Measurements from ENCODE around the gene KCNIP3.

The KCNIP3 gene

DNA sequence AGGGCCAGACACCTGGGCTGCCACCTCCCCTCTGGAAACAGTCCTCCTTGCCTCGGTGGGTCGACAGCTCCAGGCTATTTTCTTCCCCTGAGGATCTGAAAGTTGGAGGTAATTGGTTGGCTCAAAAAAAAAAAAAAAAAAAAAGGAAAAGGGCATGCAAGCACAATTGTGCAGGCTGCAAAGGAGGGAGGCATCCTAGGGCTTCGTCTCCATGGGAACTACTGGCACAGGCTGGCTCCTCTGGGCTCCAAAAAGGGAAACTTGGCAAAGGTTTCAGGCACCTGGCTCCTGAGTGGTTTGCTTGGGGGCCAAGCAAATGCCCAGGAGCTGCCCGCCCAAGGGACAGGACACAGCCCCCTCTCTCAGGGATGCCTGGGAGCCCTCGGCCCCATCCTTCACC lies 1.1 kb upstream of the KCNIP3 start:
- no peak for DNase-seq (ENCODE audit: low read depth)

DNA sequence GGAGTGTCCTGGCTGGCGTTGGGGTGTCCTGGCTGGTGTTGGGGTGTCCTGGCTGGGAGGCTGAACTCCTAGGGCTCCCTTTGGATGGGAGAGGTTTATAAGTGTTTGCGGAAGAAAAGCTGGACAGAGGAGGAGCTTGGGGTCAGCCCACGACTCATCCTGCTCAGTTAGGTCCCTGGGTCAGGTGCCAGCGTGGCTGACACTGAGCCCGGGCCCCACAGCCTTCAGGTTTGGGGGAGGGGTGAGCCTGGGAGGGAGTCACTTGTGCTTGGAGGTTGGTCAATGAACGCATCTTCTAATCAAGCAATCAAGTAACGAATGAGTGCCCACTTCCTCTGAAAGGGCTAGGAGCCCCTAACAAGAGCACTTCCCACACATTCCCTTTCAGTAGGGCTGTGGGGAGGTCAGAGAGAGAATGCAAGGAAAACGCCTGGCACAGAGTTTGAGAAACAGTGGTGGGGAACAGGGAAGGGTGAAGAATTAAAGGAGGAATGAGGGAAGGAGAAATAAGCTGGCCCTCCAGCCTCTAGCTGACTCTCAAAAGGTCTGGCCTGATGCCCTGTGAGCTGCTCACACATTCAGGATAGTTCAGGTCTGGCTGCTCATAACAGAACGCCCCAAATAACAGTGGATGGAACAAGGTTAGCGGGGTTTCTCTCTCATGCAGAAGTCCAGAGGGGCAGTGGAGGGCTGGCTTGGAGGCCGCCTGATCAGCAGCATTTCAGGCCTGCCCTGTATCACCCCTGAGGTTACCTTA lies 670 bp downstream of the KCNIP3 start:
- DNase-seq (ENCODE audit: low read depth) = no peak

DNA sequence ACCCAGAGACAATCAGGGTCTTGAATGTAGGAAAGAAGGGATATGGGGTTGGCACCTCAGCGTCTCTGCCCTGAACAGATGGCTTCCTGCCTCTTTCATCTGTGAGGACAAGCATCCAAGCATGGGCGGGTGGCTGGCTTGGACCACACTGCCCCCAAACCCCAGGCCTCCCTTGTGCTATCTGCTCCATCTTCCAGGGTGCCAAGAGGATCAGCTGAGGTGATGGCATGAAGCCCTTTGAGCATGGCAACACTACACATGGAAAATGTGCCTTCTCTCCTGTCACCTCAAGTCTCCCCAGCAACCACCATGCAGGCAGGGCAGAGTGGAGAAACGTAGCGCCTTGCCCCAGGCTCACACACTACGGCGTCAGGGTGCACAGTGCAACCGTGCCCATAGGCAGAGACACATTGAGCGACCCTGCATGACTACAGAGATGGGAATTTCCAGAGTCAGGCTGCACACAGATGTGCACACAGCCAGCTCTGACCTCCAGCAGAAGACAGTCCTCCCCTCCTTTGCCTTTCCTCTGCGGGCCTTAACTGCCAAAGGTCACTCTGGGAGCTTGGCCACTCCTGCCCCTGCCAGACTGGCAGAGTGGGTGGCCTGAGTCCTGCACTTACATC lies 1.5 kb downstream of the KCNIP3 start:
- no peak for DNase-seq (ENCODE audit: low read depth)

DNA sequence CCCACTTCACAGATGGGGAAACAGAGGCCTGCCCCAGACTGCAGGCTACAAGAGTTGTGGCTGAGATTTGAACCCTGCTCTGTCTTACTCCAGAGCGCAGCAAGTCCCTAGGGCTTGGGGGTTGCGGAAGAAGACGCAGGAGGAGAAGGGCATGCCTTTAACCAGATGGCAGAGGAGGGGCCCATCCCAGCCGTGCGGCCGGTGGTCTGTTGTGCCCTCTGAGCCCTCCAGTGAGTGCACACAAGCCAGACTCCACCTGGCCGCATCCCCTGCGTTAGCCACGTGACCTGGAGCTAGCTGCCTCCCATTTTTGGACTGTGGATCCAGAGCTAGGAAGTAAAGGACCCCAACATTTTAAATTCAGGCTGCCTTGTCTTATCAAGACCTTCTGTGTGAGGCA lies 2.8 kb downstream of the KCNIP3 start:
- DNase-seq (ENCODE audit: low read depth) = no peak

DNA sequence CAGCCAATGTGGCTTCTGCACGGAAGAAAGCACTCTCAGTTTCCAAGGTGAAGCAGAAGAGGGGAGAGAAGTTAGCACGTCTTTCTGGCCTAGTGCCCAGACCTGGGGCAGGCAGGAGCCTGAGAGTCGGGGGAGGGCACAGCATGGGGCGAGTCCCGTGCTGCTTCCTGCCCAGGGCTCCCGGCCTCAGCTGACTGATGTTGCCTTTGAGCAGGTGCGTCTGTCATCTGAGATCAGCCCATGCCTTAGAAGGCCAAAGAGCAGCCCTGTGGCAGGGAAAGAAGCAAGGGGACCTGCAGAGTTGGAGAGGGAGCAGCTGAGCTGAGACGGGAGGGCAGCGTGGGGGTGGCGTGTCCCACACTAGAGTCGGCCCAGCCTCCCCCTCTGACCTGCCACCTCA lies 3.3 kb downstream of the KCNIP3 start:
- no peak for DNase-seq (ENCODE audit: low read depth)

DNA sequence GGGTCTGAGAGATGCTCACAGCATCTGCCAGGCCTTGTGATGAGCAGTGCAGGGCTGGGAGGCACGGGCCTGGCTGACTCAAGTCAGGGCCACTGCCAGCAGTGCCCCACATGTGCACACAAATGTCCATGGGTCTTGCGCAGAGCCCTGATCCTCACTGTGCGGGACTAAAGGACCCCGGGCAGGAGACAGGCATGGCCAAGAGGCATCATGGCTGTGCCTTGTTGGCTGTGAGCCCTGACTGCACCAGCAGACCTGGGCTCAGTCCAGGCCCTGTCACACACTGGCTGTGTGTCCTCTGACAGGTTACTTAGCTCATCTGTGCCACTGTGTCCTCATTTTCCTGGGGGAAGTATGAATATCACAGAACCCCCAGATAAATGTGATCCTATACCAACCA lies 4.0 kb downstream of the KCNIP3 start:
- no peak for DNase-seq (ENCODE audit: low read depth)

DNA sequence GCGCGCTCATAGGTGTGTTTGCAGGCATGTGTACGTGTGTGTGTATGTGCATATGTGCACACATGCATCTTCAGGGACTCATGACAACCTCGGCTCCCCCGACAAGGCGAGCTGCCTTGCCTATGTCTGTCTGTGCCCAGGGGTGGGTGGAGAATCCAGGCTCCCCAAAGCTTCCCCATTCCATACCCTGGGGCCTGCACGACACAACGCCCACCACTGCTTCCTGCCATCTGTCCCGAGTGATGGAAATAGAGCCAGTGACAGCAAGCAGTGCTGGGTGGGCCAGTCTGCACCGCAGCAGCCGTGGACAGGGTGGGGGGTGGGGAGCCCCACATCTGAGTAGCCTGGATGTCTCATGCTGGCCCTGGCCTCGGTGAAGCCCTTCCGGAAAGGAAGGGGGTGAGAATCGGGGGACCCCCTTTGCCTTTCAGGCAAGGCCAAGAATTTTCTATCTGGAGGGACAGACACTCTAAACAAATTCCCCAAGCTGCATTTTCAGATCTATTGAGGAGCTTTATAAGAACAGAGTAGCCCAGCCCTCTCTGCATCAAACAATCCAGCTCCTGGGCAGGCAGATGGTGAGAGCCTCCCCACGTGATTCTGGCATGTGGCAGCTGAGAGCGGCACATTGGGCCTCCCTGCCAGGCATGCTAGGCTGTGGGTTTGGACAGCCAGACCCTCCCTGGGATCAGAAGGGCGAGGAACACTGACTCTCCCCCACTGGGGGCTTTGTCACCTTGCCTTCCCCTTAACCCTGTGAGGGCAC lies 4.9 kb downstream of the KCNIP3 start:
- no peak for DNase-seq (ENCODE audit: low read depth)

DNA sequence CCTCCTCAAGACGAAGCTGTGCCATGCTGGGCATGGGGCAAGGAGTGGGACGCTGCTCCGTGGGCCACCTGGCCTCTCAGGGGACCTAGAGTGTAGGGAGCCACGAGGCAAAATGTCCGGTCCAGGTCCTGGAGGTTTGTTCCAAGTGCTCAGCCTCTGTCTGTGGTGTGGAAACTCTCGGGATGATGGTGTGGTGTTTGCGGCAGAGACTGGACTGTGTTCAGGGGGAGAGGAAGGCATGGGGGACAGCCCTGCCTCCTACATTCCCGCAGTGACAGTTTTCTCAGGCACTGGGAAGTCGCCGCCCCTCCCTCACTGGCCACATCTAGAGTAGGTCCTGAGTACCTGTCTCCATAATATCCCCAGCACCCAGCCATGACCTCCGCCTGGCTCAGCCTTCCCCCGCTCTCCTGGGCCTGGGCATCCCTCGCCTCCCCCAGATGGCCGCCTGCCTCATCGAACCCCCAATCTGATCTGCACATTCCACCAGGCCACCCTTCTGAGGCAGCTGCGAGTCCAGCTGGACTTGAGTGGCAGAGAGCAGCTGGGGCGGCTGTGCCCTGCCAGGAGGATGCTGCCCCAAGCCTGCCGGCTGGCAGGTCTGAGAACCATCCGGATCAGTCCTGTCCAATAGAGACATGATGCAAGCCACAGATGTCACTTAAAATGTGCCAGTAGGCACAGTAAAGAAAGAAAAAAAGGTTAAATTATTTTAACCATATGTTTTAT lies 6.2 kb downstream of the KCNIP3 start:
- no peak for DNase-seq (ENCODE audit: low read depth)

DNA sequence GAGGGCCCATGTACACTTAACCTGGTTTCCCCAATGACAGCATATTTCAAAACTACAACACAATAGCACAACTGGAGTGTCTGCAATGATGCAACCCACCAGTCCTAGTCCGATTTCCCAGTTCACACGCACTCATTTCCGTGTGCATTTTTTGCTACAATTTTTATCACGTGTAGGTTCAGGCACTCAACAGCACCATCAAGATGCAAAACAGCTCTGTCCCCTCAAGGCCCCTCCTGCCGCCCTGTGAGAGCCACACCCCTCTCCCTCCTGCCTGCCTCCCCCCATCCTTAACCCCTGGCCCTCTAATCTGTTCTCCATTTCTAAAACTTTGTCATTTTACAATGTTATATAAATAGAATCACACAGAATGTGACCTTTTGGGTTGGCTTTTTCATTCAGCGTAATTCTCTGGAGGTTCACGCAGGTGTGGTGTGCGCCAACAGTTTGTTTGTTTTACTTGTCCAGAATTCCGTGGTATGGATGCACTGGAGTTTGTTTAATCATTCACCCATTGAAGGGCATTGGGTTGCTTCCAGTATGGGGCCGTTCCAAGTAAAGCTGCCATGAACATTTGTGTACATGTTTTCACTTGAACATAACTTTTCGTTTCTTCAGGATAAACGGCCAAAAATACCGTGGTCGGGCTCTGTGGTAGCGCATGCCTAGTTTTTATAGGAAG lies 8.4 kb downstream of the KCNIP3 start:
- no peak for DNase-seq (ENCODE audit: low read depth)

DNA sequence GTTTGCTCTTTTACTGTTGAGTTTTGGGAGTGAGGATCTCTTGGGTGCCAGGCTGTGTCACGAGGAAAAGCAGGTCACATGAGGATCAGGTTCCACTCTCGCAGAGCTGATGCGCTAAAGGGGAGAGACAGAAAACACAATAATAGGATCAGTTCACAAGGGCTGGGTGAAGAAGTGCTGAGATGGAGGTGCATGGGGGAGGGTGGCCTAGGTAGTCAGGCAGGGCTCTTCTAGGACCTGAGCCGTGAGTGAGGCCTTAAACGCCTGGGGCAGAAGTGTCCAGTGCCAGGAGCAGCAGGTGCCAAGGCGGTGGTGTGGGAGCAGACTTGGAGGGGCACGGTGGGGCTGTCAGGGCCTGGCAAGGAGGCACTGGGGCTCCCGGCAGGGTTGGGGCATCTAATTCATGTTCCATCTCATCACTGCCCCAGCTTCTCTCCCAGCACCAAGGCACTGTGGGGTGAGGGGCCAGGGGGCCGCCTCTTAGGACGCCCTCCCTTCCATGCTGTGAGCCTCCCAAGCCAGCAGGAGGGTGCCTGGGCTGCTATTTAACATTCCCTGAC lies 9.3 kb downstream of the KCNIP3 start:
- no peak for DNase-seq (ENCODE audit: low read depth)

DNA sequence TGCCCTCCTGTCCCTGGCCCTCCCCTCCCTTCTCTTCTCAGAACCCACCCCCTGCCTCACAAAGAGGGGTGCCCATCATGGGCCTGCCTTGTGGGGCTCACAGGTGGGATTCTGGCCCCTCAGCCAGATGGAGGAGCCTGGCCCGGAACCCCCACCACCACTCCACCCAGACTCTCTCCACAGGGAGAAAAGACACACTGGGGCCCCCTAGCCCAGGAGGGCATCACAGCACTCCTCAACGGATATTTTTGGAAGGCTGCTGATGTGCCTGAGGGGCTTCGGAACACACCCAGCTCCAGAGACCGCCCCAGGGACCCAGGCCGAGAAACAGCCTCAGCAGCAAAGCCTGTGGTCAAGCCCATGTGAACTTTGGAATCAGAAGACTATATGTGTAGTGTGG lies 9.9 kb downstream of the KCNIP3 start:
- no peak for DNase-seq (ENCODE audit: low read depth)

DNA sequence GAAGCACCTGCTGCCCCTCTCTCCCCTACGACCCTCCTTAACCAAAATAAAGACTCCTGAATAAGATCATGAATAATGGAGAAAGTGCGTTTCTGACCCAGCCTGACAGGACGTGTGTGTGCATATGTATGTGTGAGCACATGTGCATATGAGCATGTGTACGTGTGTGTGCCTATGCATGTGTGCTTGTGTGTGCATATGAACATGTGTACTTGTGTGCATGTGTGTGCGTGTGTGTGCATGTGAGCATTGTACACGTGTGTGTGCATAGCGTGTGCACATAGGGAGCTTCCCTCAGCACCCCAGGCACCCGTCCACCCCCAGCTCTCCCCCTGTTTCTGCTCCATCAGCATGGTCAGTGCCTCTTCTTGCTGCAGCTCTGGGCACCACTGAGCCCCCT lies 10.7 kb downstream of the KCNIP3 start:
- no peak for DNase-seq (ENCODE audit: low read depth)

DNA sequence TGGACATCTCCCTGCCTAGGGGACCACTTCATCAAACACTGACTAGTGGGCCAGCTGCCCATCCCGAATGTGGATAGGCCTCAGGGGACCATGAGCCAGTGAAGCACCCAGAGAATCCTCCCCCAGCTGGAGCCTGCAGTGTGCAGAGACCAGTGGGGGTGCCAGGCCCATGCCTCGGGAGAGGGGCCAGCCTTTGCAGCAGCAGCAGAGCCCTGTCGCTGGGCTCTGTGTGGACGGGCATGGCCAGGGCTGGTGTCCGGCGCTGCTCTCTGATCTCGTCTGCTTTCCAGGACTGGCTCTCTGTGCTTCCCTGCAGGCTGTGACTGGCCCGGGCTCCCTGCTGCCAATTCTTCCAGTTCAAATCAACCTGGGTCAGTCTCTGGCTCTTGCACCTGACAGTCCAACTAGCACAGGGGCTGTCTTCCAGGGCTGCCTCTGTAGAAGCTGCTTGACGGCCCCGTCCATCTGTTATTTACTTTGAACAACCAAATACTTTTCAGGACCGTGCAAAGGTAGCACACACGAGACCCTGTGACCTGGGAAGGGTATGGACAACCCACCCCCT lies 11.4 kb downstream of the KCNIP3 start:
- no peak for DNase-seq (ENCODE audit: low read depth)

DNA sequence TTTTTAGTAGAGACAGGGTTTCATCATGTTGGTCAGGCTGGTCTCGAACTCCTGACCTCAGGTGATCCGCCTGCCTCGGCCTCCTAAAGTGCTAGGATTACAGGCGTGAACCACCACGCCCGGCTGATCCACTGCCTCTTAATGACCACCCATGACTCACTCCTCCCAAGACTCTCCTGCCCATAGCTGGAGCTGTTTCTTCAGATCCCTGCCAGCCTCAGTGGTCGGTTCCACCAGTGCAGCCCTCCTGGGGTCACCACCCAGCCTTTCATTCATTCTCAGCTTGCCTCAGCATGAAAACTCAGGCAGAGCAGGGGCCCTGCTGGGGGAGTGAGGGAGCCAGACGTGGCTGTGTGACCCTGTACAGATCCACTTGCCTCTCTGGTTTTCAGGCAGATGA lies 12.5 kb downstream of the KCNIP3 start:
- no peak for DNase-seq (ENCODE audit: low read depth)

DNA sequence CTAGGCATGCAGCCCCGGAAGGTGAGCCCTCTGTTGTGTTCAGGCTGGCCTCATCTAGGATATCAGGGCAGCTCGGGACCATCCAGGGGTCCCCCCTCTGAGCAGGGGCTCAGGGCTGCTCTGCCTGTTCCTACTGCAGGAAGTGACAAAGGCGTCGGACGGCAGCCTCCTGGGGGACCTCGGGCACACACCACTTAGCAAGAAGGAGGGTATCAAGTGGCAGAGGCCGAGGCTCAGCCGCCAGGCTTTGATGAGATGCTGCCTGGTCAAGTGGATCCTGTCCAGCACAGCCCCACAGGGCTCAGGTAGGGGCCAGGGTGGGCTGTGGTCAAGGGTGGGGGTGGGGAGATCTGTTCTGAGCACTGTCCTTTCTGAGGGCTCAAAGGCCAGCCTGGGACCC lies 13.1 kb downstream of the KCNIP3 start:
- DNase-seq (ENCODE audit: low read depth) = no peak

DNA sequence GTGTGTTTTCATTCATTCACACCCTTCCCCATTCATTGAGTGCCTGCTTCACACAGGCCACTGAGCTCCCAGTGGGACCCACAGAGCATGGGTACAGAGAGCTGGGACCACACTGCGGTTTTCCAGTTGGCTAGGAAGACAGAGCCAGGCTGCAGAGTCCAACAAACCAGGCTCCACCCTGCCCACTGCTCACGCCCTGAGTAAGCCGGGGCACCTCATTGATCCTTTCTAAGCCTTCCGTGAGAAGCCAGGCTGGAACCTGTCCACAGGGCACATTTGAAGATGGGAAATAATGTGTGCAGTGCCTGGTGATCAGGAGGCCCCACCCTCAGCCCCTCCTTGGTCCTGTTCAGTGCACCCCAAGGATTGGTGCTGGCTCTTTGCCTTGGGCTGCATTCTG lies 13.5 kb downstream of the KCNIP3 start:
- no peak for DNase-seq (ENCODE audit: low read depth)

DNA sequence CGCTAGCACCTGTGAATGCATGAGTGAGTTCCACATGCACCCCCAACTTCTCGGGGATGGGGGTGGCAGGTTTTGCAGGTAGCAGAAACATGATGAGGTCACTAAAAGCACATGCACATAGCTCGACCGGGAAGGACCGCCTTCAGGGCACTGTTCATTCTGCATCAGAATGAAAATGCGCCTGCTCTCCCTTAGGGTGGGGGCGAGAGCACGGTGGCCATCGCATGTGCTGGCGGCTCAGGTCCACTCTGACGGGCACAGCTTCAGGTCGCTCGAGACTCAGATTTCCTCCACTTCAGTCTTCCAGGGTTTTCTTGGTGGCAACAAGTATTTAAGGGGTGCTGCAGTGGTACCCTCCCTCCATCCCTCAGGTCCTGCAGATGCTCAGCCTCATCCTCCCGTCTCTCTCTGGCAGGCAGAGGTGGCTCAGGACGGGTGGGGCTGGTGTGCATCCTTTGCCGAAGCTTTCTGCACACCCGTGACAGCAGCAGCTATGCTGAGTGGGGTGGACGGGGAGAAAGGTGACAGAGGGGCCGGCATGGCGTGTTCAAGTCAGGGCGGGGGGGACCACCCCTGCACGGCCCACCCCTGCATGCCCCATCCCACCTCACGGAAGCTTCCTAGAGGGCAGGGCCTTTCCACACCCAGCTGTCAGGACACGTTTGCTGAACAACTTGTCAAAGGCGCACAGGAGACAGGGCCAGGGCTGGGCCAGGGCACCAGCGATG lies 14.8 kb downstream of the KCNIP3 start:
- DNase-seq (ENCODE audit: low read depth) = no peak

DNA sequence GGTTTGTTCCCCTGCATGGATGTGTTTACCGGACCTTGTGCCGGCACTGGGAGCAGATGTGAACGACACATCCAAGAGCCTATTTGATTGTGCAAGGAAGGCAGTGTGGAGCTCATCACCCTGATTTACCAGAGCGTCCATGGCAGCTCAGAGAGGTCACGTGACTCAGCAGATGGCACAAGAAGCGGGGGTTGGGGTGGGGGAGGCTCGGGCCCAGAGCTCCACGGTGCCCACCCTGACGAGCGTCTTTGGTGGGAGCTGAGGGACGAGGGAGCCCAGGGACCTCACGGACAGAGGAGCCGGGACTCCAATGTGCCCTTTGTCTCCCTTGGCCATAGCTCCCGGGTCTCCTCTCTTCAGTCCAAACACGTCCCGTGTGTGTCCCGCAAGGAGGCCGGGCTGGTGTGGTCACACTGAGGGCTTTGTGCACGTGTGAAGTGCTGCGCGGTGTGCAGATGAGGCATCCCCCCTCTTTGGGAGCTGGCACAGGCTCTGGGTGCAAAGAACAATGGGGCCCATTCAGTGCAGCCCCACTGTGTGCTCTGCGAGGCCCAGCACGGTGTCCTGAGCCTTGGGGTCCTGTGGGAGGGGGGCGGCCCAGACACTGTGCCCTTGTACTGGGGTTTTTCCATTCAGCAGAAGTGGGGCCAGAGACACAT lies 15.5 kb downstream of the KCNIP3 start:
- no peak for DNase-seq (ENCODE audit: low read depth)

DNA sequence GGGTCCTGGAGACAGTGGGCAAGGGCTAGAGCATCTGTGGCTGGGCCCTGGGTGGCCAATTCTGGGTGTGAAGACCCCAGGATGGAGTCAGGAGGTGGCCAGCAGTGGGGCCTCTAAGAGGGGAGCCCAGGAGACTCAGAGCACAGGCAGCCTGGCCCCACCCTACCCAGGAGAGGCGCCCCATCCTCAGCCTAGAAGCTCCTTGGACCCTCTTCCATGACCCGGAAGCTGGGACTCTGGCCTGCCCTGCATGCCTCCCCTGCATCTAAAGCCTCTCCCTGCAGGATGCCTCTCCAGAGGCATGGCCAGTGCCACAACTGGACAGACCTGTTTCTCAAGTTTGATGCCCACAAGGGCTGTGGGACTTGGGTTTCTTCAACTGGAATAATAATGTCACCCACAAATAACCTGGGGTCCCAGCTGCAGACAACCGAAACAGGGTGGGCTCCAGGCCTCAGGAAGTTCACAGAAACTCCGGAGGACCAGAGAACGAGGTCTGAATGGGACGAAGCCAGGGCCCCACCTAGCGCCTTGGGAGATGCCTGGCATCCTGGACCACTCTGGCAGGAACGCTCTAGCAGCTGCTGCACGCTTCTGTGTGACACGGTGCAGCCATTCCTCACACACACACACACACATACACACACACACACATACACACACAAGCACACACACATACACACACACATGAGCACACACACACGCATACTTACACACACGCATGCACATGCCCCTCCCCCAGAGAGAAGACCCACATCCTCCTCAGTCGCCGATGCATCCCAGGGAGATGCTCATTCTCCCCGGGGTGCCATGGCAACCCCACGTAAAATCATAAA lies 16.4 kb downstream of the KCNIP3 start:
- no peak for DNase-seq (ENCODE audit: low read depth)
